ENCODE measurements around the gene PRELID1. TPM values are rescaled to one million over a fixed set of nuclear protein-coding genes. Genes with fewer than 3 reads are reported as not detected.
"Not testable (repeated sequence)": the region's sequence is repeated elsewhere in the genome, so short reads cannot be mapped to it uniquely, and the experiment has no call there.

PRELID1 gene
- total RNA-seq, 1 experiment from 2014 or later, result 256 TPM

DNA sequence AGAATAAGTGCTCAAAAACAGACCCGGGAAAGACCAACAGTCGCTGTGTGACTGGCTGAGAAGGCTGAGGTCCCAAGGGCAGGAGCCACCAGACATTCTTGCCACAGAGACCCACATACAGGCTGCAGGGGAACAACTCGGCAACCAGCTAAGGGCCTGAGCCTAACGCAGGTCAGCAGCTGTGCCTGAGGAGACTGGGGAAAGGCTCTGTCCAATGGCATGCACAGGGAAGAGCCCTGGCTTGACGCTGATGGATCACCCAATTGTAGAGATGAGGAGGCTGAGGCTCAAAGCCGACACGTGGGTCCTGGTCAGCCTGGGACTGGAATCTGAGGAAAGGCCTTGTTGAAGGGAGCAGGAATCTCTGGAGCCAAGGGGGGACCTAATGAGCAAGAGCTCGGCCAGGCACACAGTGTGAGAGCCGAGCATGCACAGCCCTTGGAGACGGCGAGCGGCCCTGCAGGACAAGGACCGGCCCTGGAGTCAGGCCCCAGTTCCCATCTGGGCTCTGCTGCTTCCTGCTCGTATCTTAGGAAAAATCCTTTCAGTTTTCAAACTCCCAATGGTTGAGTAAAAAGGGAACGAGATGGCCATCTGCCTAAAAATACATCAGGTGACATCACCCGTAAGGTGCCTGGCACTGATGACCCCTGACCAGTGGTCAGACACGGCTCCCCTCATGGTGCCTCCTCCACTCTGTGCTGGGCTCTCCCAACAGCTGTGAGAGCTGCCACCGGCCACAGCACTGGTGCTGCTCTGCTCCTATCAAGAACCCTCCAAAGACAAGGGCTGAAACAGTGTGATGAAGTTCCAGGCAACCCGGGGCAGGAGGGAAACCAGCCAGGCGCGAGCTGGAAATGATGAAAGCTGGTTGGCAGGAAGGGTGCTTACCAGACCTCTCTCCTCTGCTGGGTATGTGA, 31.4 kb downstream of the PRELID1 start:
- DNase-seq (ENCODE audit: low read depth), result no peak

GRCh38 chr5:177335701-177336065, 32.1 kb downstream of the PRELID1 start:
- no peak for DNase-seq (ENCODE audit: low read depth)

GRCh38 chr5:177336112-177336511, 32.5 kb downstream of the PRELID1 start:
- DNase-seq (ENCODE audit: low read depth), result peak; percentile 7

GRCh38 chr5:177336603-177337494, 33.2 kb downstream of the PRELID1 start:
- DNase-seq (ENCODE audit: low read depth), result no peak

DNA sequence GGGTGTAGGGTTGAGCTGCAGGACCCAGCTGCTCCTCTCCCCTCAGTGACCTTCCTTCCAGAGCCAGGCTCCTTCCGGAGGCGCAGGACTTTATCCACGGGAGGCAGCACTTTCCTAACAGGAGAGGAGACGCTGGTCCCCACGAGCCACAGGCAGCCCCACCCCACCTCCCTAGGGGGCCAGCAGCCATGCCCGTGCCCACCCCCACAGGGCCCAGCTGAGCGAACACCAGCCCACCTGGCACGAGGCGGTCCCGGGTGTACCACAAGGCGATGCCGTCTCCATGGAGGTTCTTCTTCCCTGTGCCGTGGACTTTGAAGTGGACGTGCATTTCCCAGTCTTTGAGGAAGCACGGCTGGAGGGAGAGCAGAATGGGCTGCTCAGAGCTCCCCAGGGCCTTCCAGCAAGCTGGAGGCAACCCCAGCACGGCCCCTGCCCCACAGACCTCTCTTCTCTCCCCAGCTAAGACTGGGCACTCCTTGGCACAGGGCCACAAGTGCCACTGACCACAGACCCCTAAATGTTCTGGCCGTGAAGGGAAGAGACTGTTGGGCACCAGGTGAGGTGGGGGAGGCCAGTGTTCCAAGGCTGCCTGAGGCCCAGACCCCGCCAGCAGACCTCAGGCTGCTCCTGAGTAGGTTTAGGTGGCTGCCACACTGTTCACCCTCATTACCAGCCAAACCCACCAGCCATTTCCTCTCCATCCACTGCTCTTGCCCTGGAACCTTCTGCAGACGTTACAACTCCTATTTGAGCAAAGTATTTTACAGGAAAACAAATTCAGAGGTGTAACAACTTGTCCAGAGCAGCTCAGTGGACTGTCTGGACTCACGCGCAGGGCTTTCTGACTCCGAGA, 34.9 kb downstream of the PRELID1 start:
- no peak for DNase-seq (ENCODE audit: low read depth)

DNA sequence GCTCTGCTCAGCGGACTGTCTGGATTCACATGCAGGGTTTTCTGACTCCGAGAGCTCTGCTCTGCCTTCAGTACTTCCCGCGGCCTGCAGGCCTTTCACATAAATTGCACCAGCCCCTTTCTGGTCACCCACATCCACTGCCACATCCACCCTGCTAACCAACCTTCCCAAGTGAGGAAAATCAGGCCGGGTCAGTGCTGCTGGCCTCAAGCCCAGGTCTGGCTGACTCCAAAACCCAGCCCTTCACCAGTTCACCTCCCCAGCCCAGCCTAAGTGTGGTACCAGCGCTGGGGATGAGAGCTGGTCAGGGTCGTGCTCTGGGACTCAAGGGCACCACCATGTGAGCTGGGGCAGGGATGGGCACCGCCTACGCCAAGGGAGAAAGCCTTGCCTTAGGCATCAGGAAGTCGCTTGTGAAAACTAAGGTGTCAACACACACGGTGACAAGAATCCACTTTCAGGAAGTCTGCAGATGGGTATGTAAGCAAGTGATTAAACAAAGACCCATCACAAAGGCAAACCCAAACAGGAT, 35.6 kb downstream of the PRELID1 start:
- no peak for DNase-seq (ENCODE audit: low read depth)

- DNase-seq (ENCODE audit: low read depth), result not testable (repeated sequence)
Observed at GRCh38 chr5:177343000-177343399, 39.4 kb downstream of the PRELID1 start.

DNA sequence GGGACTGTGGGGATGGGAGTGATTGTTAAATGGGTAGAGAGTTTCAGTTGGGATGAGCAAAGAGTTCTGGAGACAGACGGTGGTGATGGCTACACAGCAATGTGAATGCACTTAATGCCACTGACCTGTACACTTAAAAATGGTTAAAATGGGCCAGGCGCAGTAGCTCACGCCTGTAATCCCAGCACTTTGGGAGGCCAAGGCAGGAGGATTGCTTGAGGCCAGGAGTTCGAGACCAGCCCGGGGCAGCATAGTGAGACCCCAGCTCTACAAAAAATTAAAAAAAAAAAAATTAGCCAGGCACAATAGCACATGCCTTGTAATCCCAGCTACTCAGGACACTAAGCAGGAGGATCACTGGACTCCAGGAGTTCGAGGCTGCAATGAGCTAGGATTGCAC, 40.2 kb downstream of the PRELID1 start:
- DNase-seq (ENCODE audit: low read depth), result no peak

DNA sequence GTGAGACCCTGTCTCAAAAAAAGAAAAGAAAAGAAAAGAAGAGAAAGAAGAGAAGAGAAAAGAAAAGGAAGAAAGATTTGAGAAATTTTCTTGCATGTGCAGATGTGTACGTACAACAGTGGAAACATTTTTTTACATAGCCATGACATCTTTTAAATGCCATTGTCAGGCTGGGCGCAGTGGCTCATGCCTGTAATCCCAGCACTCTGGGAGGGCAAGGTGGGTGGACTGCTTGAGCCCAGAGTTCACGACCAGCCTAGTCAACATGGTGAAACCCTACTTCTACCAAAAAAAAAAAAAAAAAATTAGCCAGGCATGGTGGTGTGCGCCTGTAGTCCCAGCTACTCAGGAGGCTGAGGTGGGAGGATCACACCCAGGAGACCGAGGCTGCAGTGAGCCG, 41.3 kb downstream of the PRELID1 start:
- no peak for DNase-seq (ENCODE audit: low read depth)

- DNase-seq (ENCODE audit: low read depth), result no peak
Observed at GRCh38 chr5:177346820-177347219, 43.2 kb downstream of the PRELID1 start.

DNA sequence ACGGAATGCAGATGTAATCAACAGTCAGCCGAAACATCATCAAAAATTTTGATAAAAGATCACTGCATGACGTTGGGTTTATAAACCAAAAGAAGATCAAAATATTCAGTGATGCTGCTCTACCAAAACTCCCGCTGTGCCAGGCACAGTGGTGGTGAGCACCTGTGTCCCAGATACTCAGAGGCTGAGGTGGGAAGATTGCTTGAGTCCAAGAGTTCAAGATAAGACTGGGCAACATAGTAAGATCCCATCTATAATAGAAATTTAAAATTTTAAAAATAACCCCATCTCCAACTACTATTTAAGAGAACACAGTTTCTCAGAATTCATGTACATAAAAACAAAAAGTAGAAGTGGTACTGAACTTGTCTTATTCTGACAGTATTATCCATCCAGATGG, 44.1 kb downstream of the PRELID1 start:
- no peak for DNase-seq (ENCODE audit: low read depth)

DNA sequence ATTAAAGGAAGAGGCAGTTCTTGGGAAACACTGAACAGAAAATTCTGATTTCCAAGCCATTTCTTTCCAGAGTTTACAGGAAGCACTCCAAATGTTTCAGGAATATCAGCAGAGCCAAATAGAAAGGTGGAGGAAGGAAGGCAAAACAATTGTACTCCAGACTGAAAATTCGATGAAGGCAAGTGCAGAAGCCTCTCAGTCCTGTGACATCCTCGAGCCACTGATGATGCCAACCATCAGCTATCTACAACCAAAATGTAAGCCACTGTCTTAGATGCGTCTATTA, 45.7 kb downstream of the PRELID1 start:
- DNase-seq (ENCODE audit: low read depth), result no peak

DNA sequence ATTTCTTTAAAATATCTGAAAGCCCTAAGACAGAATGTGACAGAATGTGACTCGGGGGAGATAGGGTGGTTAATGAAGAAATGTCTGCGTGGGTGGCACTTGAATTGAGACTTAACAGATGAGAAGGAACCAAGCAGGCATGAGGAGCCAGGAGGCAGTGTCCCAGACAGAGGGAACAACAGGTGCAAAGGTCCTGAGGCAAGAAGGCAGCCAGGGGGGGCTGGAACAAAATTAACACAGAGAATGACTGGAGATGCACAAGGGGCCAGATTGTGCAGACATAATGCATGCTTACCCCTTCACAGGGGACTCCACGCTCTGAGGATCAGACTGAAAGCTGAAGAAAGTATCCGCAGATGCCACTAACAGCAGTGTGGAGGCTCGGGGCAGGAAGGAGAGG, 46.2 kb downstream of the PRELID1 start:
- no peak for DNase-seq (ENCODE audit: low read depth)

DNA sequence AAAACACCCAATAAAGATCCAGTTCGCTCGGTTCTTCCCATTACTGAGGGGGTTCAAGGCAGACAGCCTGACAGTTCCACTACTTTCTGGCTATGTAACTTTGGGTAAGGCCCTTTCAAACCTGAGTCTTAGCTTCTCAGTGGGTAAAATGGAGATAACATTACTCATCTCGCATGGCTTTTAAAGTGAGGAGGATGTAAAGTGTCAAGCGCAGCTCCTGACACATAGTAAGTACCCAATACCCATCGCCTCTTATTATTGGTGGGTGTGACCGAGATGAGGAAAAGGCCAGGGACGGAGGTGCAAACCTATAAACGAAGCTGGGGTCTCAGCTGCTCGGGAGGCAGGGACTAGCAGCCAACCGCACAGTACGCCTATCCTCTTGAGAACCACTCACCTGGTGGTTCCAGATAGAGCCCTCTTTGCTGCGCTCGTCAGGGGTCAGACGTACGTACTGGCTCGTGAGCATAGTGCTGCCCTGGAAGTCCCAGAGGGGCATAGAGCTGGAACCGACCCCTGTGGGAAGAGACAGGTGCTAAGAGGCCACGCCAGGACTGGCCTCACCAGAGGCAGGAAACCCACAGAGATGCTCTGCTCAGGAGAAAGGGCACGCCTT, 47.3 kb downstream of the PRELID1 start:
- no peak for DNase-seq (ENCODE audit: low read depth)

- peak; percentile 94 for DNase-seq (ENCODE audit: low read depth)
Observed at GRCh38 chr5:177351392-177352329, 48.1 kb downstream of the PRELID1 start, which contains the start of gene LMAN2. Gene LMAN2 (minus strand): TSS chr5:177351668. CDS start chr5:177351647, 21 bp downstream.

DNA sequence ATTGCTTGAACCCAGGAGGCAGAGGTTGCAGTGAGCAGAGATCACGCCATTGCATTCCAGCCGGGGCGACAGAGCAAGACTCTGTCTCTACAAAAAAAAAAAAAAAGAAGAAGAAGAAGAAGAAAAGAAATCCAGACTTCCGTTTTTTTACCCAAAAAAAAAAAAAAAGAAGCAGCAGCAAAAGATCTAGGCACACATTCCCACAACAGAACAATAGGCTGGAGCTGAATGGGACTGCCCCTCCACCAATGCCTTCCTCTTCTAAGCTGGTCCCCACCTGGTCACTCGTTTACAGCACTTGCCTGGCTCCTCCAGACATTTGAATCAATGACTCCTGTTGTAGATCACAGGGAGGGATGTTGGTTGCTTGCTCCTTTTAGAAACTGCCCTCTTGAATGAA, 49.5 kb downstream of the PRELID1 start:
- no peak for DNase-seq (ENCODE audit: low read depth)

DNA sequence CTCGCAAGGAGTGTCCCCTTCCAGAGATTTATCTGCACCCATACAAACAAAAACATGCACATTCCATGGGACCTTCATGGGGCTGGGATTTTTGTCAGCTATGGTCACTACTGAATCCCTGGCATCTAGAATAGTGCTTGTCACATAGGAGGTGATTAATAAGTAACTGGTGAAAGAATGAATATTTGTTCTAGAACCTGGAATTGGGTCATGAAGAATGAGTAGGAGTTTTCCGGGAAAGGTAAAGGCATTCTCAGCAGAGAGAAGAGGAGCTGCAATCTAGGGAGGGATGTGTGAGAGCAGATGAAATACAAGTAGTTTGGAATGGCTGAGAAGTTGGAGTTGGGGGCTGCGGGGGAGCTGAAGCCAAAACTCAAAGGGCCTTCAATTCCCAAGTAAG, 50.7 kb downstream of the PRELID1 start:
- DNase-seq (ENCODE audit: low read depth), result no peak

DNA sequence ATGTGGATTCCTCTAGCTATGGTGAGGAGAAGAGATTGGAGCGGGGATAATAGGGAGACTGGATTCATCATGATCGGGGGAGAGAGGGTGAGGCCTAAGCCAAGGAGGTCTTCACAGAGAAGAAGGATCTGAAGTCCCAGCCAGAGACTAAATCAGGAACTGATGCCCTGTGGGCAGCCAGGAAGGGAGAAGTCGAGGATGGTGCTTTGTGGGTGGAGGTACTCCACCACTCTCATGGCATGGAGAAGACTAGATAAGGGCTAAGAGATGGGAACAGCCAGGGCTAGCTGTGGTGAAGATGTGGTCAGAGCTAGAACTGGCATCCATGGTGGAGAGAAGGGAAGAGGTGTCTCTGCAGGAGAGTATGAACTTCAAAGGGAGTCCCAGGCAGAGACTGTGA, 51.1 kb downstream of the PRELID1 start:
- DNase-seq (ENCODE audit: low read depth), result no peak

- no peak for DNase-seq (ENCODE audit: low read depth)
Observed at GRCh38 chr5:177355162-177355867, 51.7 kb downstream of the PRELID1 start.

DNA sequence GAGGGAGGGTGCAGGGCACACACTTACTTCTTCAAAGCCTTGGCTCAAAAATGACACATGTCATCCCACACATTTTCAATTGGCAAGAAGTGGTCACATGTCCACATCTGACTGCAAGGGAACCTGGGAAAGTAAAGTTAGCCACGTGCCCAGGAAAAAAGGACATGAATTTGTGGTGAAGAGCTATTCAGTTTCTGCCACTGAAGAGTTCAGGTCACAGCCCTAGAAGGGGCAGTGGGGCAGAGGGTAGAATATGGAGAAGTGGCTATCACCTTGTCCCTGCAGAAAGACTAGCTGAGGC, 52.2 kb downstream of the PRELID1 start:
- DNase-seq (ENCODE audit: low read depth), result no peak

Measured in RPMI7951 (cell line).